ENCODE results near the gene NTHL1. TPM values are rescaled to one million over a fixed set of nuclear protein-coding genes. Genes with fewer than 3 reads are reported as not detected.

Gene NTHL1
- total RNA-seq, 4 donors from 2014 or later: 22.8 to 56.7 (median 28.1) TPM

DNA sequence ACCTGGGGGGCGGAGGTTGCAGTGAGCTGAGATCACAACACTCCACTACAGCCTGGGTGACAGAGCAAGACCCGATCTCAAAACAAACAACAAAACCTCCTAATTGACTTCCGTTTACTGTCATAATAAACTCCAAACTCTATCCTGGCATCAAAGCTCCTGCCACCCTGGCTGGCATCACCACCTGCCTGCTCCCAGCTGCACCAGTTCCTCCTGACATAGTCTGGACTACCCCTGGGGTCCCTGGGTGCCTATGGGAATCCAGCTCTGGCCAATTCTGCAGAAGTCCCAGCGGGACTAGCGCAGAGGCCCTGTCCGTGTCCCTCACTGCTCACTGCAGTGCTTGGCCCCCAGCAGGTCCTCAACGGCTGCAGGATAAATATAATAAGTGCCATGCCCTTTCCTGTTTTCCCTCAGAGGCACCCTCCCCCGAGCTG is 723 bp downstream of the NTHL1 start:
- Histone ChIP-seq H3K27me3 (no peaks in the 10 kb centered on the region), H3K36me3 (peaks cover 0 to 41% (median 0%) of the 10 kb centered on the region in 3 donors), H3K9me3 (no peaks in the 10 kb centered on the region), H3K4me1 (peaks cover 0 to 60% (median 31%) of the 10 kb centered on the region in 4 donors), H3K27ac (peak overlapping the region; percentile 9 to 90 (median 70)), H3K4me3 (peak overlapping the region; percentile 71 to 94 (median 88))
- no peak for DNase-seq (ENCODE audit: low spot score in 2 of 2)
- 16 to 20% methylated on average over 8 of the region's 8 CpGs for WGBS, 2 donors
- TF ChIP-seq POLR2A (IDR thresholded peaks at IDR 0.05) (no peak), EP300 (IDR thresholded peaks at IDR 0.05) (no peak)
- TF ChIP-seq, protein P1, sequence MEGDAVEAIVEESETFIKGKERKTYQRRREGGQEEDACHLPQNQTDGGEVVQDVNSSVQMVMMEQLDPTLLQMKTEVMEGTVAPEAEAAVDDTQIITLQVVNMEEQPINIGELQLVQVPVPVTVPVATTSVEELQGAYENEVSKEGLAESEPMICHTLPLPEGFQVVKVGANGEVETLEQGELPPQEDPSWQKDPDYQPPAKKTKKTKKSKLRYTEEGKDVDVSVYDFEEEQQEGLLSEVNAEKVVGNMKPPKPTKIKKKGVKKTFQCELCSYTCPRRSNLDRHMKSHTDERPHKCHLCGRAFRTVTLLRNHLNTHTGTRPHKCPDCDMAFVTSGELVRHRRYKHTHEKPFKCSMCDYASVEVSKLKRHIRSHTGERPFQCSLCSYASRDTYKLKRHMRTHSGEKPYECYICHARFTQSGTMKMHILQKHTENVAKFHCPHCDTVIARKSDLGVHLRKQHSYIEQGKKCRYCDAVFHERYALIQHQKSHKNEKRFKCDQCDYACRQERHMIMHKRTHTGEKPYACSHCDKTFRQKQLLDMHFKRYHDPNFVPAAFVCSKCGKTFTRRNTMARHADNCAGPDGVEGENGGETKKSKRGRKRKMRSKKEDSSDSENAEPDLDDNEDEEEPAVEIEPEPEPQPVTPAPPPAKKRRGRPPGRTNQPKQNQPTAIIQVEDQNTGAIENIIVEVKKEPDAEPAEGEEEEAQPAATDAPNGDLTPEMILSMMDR (IDR thresholded peaks at IDR 0.05): no peak

DNA sequence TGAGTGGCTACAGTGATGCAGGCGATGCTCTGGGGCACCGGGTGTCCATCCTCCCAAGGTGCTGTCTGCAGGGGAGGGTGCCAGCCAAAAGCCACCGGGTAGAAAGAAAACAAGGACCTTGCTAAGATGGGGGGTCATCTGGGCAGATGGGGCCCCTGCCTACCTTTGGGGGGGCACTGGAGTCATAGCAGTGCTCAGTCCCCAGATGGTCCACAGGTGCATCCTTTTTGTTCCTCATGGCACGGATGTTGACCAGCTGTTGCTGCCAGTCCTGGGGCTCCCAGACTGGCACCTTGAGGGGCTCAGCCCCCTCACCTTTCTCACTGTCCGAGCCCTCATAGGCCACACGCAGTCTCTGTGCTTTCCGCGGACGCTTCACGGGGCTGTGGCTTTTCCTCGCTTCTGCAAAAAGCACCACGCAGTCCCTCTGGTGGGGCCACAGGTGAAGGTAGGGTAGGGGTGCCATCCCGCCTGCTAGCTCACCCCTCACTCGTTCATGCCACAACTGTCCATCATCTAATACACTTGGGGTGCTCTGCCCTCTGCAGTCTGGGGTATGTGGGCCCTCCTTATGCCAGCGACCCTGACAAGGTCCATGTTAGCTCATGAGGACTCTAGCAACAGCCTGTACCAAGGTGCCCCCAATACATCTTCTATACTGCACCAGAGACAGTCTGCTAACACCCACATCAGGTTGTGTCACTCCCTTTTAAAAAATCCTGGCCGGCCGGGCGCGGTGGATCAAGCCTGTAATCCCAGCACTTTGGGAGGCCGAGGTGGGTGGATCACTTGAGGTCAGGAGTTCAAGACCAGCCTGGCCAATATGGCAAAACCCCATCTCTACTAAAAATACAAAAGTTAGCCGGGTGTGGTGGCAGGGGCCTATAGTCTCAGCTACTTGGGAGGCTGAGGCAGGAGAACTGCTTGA is 1.4 kb downstream of the NTHL1 start:
- peaks cover 0 to 36% (median 0%) of the 10 kb centered on the region in 3 donors for H3K36me3 ChIP-seq
- H3K4me3 ChIP-seq: peak overlapping the region in 3 of 4 donors; percentile 71 to 91 (median 86)
- H3K27ac ChIP-seq: peak overlapping the region in 2 of 4 donors; percentile 69 to 90
- peaks cover 0 to 63% (median 33%) of the 10 kb centered on the region in 4 donors for H3K4me1 ChIP-seq
- TF ChIP-seq POLR2A (IDR thresholded peaks at IDR 0.05): no peak
- TF ChIP-seq, protein P1 (IDR thresholded peaks at IDR 0.05): no peak
- H3K27me3 ChIP-seq: no peaks in the 10 kb centered on the region
- DNase-seq (ENCODE audit: low spot score in 2 of 2): no peak
- no peaks in the 10 kb centered on the region for H3K9me3 ChIP-seq
- 83 to 84% methylated on average over 21 of the region's 21 CpGs for WGBS, 2 donors

DNA sequence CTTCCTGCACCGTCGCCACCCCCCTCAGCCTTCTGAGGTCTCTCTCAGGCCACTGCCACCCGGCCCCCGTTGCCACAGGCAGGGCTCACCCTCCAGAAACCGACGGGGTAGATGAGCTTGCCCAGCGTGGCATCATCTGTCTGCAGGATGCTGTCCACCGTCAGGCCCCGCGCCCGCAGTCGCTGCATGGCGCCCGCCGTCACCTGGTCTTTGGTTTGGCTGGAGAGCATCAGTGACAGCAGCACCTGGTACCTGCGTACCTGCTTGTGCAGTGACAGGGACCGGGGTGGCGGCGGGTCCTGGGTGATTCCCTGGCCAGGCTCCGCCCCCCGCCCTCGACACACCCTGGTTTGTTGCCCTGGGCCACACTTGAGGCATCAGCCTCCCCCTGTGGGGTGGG is 3.1 kb downstream of the NTHL1 start:
- no peaks in the 10 kb centered on the region for H3K9me3 ChIP-seq
- H3K4me1 ChIP-seq: peaks cover 0 to 79% (median 43%) of the 10 kb centered on the region in 4 donors
- H3K36me3 ChIP-seq: peaks cover 0 to 29% (median 0%) of the 10 kb centered on the region in 3 donors
- no peak for TF ChIP-seq EP300 (IDR thresholded peaks at IDR 0.05)
- no peak for TF ChIP-seq POLR2A (IDR thresholded peaks at IDR 0.05)
- TF ChIP-seq, protein P1 (IDR thresholded peaks at IDR 0.05): no peak
- peak overlapping the region in 1 of 4 donors; percentile 47 for H3K27ac ChIP-seq
- H3K27me3 ChIP-seq: no peaks in the 10 kb centered on the region
- DNase-seq (ENCODE audit: low spot score in 2 of 2): no peak
- no peak overlapping the region for H3K4me3 ChIP-seq
- 88 to 90% methylated on average over 15 to 22 of the region's 22 CpGs for WGBS, 2 donors

DNA sequence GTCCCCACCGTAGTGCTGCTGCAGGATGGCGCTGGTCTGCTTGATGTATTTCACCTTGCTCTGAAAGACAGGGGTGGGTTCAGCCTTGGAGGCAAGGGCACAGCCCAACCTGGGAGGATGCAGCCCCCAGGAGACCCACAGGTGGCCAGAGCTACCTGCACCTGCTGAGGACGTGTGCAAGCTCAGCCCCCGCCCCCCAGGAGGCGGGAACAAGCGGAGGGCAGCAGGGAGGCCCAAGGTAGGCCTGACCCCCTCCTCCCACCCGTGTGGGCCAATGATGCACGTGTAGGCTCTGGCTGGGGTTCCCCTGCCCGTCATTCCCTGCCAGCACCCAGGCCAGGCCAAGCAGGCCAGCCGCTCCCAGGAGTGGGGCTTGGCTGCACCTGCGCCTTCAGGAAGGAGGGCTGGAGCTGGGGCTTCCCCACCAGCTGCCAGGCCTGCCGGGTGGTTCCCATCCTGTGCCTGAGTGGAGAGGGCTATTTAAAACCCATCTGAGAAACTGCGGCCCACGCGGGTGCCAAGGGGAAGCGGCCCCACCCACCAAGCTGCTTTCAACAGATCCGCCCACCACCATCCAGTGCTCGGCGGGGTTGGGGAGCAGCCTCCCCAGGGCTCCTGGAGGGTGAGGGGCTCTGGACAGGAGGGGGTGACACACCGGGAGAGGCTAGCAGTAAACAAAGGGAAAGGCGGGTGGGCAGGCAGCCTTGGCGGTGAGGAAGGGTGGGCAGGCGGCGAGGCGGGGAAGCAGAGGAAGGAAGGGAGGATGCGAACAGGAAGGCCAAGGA is 3.8 kb downstream of the NTHL1 start:
- DNase-seq (ENCODE audit: low spot score in 2 of 2): no peak
- H3K9me3 ChIP-seq: no peaks in the 10 kb centered on the region
- TF ChIP-seq EP300 (IDR thresholded peaks at IDR 0.05) (no peak), POLR2A (IDR thresholded peaks at IDR 0.05) (no peak)
- TF ChIP-seq, protein P1 (IDR thresholded peaks at IDR 0.05): no peak
- H3K4me1 ChIP-seq: peaks cover 0 to 79% (median 45%) of the 10 kb centered on the region in 4 donors
- H3K27me3 ChIP-seq: no peaks in the 10 kb centered on the region
- peak overlapping the region in 2 of 4 donors; percentile 17 to 47 for H3K27ac ChIP-seq
- H3K4me3 ChIP-seq: no peak overlapping the region
- 56% methylated on average over 20 to 23 of the region's 26 CpGs for WGBS, 2 donors
- peaks cover 0 to 29% (median 0%) of the 10 kb centered on the region in 3 donors for H3K36me3 ChIP-seq
